Ishikawa (cell line): ENCODE results near the gene IZUMO1.

Experiments used
- CEBPB ChIP-seq: IDR thresholded peaks from 2 replicates; pipeline ENCODE4 v1.6.1; 2012
- CREB1 ChIP-seq: IDR thresholded peaks from 2 replicates; pipeline ENCODE4 v1.6.1; 2012; ENCODE audit warnings: low read depth
- EGR1 ChIP-seq: IDR thresholded peaks from 2 replicates; pipeline ENCODE4 v1.6.1; 2012
- EP300 ChIP-seq: IDR thresholded peaks from 2 replicates; pipeline ENCODE4 v1.6.1; 2012; ENCODE audit warnings: borderline replicate concordance
- FOXM1 ChIP-seq: IDR thresholded peaks from 2 replicates; pipeline ENCODE4 v1.6.1; 2012; ENCODE audit warnings: low read depth, borderline replicate concordance
- NFIC ChIP-seq: IDR thresholded peaks from 2 replicates; pipeline ENCODE4 v1.6.1; 2012
- RAD21 ChIP-seq: IDR thresholded peaks from 2 replicates; pipeline ENCODE4 v1.6.1; 2012; ENCODE audit warnings: low read depth
- TAF1 ChIP-seq: IDR thresholded peaks from 2 replicates; pipeline ENCODE4 v1.6.1; 2012; ENCODE audit warnings: low read depth, mild to moderate bottlenecking
- TCF12 ChIP-seq: IDR thresholded peaks from 2 replicates; pipeline ENCODE4 v1.6.1; 2012; ENCODE audit warnings: low read depth
- TEAD4 ChIP-seq: IDR thresholded peaks from 2 replicates; pipeline ENCODE4 v1.6.1; 2012
- YY1 ChIP-seq: IDR thresholded peaks from 2 replicates; pipeline ENCODE4 v1.6.1; 2012; ENCODE audit warnings: low read depth
- ZBTB7A ChIP-seq: IDR thresholded peaks from 2 replicates; pipeline ENCODE4 v1.6.1; 2012; ENCODE audit warnings: low read depth
- TF ChIP-seq, protein P1 (sequence below): IDR thresholded peaks from 2 replicates; pipeline ENCODE4 v1.6.1; 2012
- TF ChIP-seq, protein P2 (sequence below): IDR thresholded peaks from 2 replicates; pipeline ENCODE4 v1.6.1; 2012
- TF ChIP-seq, protein P3 (sequence below): IDR thresholded peaks from 2 replicates; pipeline ENCODE4 v1.6.1; 2012; ENCODE audit warnings: low read depth, mild to moderate bottlenecking

Gene IZUMO1

GRCh38 chr19:48713041-48713863 lies 33.5 kb downstream of the IZUMO1 start:
- no peak for TF ChIP-seq YY1
- no peak for TF ChIP-seq FOXM1
- TF ChIP-seq EP300 = no peak
- TF ChIP-seq, protein P1, sequence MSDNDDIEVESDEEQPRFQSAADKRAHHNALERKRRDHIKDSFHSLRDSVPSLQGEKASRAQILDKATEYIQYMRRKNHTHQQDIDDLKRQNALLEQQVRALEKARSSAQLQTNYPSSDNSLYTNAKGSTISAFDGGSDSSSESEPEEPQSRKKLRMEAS = no peak
- TF ChIP-seq RAD21 = no peak
- no peak for TF ChIP-seq EGR1
- TF ChIP-seq TAF1 = no peak
- no peak for TF ChIP-seq ZBTB7A
- TF ChIP-seq, protein P2, sequence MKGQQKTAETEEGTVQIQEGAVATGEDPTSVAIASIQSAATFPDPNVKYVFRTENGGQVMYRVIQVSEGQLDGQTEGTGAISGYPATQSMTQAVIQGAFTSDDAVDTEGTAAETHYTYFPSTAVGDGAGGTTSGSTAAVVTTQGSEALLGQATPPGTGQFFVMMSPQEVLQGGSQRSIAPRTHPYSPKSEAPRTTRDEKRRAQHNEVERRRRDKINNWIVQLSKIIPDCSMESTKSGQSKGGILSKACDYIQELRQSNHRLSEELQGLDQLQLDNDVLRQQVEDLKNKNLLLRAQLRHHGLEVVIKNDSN = no peak
- no peak for TF ChIP-seq NFIC
- TF ChIP-seq TEAD4 = no peak

DNA sequence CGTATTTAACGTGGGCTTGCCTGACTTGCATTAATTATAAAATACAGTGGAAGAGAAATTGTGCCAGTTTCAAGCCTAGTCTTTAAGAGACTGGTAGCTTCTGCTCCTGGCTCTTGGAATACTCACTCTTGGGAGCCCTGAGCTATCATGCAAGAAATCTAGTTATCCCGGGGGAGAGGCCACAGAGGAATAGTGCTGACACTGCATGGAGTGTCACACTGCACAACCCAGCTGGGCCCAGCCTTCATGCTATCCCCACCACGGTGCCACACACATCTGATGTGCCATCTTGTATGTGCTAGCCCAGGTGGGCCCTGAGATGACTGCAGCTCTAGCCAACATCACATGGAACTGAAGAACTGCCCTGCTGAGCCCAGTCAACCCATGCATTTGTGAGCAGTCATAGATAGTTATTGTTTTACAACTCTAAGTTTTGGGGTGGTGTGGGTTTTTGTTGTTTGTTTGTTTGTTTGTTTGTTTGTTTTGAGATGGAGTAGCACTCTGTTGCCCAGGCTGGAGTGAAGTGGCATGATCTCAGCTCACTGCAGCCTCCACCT lies 35.5 kb downstream of the IZUMO1 start:
- TF ChIP-seq TAF1 (no peak), FOXM1 (no peak), YY1 (no peak), EP300 (no peak), ZBTB7A (no peak), TCF12 (no peak), CEBPB (no peak), TEAD4 (no peak)
- TF ChIP-seq, protein P3, sequence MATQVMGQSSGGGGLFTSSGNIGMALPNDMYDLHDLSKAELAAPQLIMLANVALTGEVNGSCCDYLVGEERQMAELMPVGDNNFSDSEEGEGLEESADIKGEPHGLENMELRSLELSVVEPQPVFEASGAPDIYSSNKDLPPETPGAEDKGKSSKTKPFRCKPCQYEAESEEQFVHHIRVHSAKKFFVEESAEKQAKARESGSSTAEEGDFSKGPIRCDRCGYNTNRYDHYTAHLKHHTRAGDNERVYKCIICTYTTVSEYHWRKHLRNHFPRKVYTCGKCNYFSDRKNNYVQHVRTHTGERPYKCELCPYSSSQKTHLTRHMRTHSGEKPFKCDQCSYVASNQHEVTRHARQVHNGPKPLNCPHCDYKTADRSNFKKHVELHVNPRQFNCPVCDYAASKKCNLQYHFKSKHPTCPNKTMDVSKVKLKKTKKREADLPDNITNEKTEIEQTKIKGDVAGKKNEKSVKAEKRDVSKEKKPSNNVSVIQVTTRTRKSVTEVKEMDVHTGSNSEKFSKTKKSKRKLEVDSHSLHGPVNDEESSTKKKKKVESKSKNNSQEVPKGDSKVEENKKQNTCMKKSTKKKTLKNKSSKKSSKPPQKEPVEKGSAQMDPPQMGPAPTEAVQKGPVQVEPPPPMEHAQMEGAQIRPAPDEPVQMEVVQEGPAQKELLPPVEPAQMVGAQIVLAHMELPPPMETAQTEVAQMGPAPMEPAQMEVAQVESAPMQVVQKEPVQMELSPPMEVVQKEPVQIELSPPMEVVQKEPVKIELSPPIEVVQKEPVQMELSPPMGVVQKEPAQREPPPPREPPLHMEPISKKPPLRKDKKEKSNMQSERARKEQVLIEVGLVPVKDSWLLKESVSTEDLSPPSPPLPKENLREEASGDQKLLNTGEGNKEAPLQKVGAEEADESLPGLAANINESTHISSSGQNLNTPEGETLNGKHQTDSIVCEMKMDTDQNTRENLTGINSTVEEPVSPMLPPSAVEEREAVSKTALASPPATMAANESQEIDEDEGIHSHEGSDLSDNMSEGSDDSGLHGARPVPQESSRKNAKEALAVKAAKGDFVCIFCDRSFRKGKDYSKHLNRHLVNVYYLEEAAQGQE = no peak
- TF ChIP-seq, protein P2 = no peak
- TF ChIP-seq, protein P1 = no peak

DNA sequence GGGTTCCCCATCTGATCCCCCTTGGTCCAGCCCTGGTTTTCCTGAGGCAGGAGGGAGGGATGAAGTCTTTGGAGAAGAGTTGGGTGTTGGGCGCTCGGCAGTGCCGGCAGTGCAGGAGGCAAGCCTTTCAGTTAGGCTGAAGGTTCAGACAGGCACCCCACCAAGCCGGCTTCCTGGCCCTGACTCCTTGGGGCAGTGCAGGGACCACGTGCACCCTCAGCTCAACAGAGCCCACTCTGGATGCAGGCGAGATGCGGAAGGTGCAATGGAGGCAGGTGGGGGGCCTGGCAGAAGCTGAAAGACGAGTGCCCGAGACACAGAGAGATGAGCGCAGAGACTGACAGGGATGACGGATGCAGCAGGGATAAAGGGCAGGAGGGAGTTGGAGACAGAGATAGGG lies 38.2 kb downstream of the IZUMO1 start:
- TF ChIP-seq TCF12 = no peak
- TF ChIP-seq NFIC = no peak
- no peak for TF ChIP-seq TEAD4
- no peak for TF ChIP-seq ZBTB7A
- no peak for TF ChIP-seq TAF1
- no peak for TF ChIP-seq FOXM1
- no peak for TF ChIP-seq EGR1
- no peak for TF ChIP-seq CREB1
- TF ChIP-seq RAD21 = no peak
- no peak for TF ChIP-seq CEBPB
- TF ChIP-seq, protein P2 = no peak
- TF ChIP-seq YY1 = no peak
- TF ChIP-seq, protein P1 = no peak

GRCh38 chr19:48705431-48705830 lies 41.3 kb downstream of the IZUMO1 start:
- TF ChIP-seq NFIC = peak; percentile 17; the same call in 1 of the 2 replicates
- TF ChIP-seq EP300 = no peak
- TF ChIP-seq YY1 = no peak
- no peak for TF ChIP-seq RAD21

- TF ChIP-seq, protein P2 = no peak
- TF ChIP-seq CREB1 (no peak), CEBPB (no peak), TCF12 (no peak), ZBTB7A (no peak), EP300 (no peak), YY1 (no peak), TEAD4 (no peak)
- TF ChIP-seq, protein P3 = no peak
- TF ChIP-seq, protein P1 = no peak
Observed at GRCh38 chr19:48703316-48703715, 43.4 kb downstream of the IZUMO1 start.
